Lower leg skin (tissue), 3 donors: ENCODE data around the gene C1orf21.

Source experiments
- CTCF ChIP-seq, 3 donors: fragments of 450-650 bp; IDR thresholded peaks; one replicate each; pipeline ENCODE4 v1.5.1; 2016; ENCODE audit warnings: antibody characterized with exemption in 3 of 3, mild to moderate bottlenecking in 3 of 3, moderate library complexity in 2 of 3
- POLR2A ChIP-seq, 2 donors: fragments of 450-650 bp; IDR thresholded peaks; one replicate each; pipeline ENCODE4 v1.6.1; 2016 to 2017; ENCODE audit warnings: antibody characterized with exemption in 2 of 2, mild to moderate bottlenecking in 1 of 2, moderate library complexity in 1 of 2

- TF ChIP-seq CTCF (IDR thresholded peaks at IDR 0.05) (no peak), POLR2A (IDR thresholded peaks at IDR 0.05) (no peak)
These were observed 36.3 kb upstream of the C1orf21 start for GRCh38 chr1:184350573-184350972.
